HG02981 (cell line): ENCODE measurements around the gene TERT.

Experiments used
- ATAC-seq: cut with Tn5 transposase; IDR thresholded peaks from one replicate; pipeline ENCODE4 v1.9.1; 2021; ENCODE audit warnings: mild to moderate bottlenecking, moderate library complexity; ENCODE audit not compliant: unreplicated experiment

The TERT gene

DNA sequence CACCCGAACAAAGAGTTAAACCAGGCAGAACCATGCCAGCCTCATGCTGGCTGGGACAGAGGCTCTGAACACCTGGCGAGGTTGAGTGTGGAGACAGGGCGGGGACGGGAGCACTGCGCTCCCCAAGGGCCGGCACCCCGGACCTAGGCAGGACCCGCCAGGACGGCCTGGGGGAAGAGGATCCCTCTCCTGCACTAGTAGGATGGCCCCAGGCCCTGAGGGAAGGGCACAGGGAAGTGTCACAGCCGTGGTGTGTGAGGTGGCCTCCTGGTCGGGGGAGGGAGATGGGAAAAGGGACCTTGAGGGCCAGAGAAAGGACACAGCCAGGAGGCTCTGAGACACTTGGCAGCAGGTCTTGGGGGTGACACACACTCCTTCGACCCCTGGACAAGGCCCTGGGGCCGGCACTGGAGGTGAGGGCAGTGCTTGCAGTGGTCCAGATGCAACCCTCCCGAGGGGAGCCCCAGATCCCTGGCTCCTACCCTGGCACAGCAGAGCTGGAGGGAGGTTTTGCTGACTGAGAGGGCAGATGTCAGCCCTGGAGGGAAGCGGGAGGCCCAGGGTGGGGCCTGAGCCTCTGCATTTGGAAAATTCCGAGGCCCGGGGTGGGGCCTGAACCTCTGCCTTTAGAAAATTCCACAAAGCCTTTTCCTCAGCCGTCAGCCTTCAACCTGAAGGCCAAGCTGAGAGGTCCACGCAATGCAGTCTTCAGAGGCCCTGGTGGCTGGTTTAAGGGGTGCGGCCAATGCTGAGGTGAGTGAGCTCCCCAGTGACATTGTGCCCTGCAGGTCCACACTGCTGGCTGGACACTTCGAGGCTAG is 24.8 kb upstream of the TERT start:
- ATAC-seq = no peak

GRCh38 chr5:1318659-1319251 is 23.9 kb upstream of the TERT start:
- no peak for ATAC-seq

DNA sequence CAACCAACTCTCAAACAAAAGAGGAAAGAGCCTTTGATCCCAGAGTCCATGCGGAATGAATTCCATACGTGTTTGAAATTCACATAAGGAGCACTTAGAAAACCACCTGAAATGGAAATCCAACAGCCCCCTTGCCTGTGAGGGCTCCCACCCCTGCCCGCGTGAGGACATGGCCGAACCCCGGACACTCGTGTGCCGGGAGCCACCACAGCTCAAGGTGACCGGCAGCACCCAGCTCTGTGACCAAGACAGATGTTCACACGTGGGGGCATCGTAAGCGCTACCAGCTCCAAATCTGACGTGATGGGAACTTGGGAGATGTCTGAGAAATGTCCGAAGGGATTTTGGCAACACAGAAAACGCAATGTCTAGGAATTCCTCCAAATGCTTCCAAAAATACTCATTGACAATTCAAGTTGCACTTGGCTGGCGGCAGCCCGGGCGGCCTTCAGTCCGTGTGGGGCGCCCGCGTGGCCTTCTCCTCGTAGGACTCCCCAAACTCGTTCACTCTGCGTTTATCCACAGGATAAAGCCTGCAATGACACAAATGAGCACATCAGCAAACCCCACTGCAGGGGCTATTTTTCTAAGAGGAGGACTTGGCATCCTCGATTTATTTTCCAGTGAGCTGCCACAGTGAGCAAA is 23.2 kb upstream of the TERT start:
- ATAC-seq = no peak

DNA sequence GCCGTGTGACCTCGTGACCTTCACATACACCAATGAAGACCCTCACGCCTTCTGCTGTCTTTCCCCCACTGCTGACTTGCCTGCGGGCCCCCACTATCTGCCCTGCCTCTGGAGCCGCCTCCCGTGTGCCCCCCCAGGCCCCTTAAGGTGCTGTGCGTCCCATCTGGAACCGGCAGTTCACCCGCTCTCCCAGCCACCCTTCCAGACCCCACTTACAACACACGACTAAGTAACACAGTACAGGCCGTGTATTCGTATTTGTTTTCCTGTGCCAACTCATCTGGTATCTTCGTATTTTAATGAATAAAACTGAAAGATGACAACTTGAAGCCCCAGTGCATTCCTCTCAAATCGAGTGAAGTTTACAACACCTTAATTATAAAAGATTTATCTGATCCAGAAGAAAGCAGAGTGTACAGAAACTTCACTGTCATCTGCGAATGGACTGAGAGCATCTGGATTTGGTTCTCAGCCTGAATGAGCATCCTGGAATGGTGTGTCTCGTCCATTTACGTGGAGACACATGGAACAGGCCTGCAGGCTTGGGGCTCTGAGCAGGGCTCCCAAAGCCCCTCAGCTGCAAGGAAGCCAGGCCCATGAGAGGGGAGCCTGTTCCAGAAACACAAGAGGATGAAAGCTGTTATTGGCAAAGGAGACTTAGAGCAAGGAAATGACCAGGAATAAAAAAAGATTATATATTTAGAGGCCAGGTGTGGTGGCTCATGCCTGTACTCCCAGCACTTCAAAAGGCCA is 21.9 kb upstream of the TERT start:
- no peak for ATAC-seq

DNA sequence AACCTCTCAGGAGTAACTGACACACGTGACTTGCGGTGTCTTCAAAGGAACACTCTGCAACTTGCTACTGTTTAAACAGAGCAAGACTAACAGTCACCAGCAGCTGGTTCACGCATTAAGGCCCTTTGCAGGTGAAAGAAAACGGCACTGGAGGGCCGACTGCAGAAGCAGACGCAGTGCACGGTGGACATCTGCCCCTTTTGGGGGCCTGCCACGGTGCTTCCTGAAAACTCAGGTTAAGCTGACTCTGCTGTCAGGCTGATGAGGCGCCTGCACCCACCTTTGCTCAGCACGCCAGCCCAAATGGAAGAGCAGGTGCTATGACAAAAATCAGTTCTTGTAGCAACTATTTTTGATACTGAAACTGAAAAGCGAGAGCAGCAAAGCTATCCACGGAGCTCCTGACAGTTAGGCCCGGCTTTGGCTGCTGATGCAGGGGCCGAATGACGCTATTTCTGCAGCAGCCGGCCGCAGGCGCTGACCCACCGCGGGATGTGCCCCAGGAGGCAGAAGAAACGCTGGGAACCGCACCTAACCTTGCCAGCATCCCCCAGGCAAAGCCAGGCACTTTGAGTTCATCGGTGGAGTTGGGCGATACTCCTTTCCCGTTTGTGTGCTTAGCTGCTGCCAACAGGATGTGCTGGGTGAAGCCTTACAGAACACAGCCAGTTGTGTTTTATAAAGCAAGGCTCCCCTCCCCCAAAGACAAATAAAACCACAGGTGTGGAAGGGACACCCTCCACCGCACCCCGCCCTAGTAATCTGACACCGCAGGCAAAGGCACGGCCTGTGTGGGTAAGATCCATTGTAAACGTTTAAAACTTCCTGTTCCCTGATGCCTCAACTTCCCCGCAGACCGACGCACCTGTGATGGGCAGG is 21.1 kb upstream of the TERT start:
- peak; percentile 40 for ATAC-seq

DNA sequence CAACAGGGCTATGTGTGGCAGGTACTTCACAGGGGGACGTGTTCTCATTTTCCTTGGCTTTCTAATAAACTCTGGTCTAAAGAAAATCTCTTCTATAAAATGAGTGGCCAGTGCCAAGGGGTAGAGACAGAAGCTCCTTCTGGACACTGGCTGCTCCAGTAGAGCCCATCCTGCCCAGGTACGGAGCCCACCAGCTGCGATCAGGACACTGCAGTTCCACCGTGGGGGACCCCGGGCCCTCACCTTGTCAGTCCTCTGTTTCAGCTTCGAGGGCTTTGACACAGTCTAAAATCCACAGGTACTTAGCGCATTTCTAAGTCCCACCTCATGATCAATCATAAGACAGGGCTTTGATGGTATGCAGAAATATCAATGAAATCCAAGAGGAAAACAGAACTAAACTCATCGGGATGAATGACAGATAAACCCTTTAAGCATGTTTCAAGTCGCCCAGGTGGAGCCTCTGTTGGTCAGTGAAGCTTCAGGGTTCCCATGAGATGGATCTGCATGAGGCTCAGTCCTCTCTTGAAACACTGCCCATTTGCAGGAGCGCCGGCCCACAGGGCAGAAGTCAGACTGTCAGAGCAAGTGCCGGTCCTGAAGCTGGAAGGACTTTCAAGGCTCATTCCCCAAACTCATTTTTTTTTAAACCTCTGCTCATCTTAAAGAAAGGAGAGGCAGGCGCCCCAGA is 20.3 kb upstream of the TERT start:
- no peak for ATAC-seq

GRCh38 chr5:1314564-1314982 is 19.7 kb upstream of the TERT start:
- no peak for ATAC-seq

DNA sequence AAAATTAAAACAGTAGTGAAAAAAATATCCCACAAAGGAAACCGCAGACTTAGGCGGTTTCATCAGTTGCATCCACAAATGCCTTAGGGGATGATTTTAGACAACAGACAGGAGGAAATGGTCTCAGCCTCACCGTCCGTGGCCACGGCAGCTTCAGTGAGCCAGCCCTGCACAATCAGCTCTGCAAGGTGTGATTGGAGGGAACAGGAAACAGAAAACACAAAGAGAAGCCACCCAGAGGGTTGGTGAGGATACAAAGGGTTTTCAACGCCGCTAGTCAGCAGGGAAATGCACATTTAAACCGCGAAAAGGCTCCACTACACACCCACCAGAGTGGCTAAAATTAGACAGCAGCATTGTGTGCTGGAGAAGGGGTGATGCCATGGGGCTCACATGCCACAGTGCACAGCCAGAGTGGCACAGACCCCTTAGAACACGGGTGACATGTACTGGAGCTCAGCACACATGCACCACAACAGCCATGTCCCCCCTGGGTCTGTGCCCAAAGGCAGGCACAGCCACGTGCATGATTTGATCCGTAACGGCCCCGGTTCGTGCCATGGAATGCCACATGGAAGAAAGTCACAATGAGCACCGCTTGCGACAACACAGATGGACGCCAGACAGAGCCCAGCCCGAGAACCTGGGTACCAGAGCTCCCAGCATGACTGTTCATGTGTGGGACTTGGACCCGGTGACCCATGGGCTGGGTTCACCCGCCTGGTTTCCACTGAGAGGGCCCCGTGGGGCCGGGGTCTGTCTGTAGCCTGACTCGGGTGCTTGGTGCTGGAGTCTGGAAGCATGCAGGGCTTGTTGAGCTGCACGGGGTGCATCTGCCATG is 18.3 kb upstream of the TERT start:
- peak; percentile 72 for ATAC-seq

DNA sequence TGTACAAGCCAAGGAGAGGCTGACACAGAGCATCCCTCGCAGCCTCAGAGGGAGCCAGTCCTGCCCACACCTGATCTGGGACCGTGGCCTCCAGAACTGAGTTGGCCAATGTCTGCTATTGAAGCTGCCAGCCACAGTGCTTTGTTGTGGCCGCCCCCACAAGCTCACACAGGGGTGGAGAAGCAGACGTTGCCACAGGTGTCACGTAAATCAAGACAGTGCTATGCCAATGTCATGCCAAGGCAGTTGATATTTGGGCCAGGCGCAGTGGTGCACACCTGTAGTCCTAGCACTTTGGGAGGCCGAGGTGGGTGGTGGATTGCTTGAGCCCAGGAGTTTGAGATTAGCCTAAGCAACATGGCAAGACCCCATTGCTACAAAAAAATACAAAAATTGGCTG is 17.3 kb upstream of the TERT start:
- no peak for ATAC-seq

DNA sequence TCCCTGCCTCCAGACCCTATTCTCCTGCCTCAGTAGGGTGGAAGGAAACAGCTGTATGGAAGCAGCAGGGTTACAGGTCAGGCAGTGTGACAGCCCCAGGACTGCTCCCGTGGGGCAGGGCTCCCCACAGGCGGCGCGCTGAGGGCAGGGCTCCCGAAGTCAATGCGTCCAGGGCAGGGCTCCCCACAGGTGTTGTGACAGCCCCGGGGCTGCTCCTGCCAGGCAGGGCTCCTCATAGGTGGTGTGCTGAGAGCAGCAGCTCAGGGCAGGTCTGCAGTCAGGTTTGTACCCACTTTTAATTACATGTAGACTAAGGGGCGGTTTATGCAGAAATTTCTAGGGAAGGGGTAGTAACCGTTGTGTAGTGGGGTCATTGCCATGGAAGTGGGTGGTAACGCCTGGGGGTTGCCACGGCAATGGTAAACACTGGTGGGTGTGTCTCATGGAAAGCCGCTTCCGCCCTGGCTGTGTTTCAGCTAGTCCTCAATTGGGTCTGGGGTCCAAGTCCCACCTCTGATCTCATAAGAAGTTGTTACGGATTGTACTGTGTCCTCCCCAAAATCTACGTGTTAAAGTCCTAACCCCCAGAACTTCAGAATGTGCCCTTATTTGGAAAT is 16.7 kb upstream of the TERT start:
- no peak for ATAC-seq

DNA sequence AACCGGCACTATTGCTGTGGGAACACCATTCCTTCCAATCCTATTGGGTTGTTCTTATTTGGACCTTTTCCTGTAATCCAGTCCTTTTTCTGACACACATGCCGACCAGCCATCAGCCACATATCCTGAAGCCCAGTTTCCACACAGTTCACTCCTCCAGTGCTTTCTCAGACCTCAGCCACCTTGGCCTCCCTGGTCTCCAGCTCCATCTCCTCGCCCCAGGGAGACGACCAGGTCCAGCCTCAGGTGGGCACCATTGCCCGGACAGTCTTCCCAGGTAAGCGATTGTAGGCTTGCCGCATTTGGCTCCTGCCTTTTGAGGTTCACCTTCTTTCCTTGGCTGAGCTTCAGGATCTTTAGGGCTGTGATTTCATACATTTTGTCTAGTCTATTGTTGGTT is 15.2 kb upstream of the TERT start:
- ATAC-seq = no peak

DNA sequence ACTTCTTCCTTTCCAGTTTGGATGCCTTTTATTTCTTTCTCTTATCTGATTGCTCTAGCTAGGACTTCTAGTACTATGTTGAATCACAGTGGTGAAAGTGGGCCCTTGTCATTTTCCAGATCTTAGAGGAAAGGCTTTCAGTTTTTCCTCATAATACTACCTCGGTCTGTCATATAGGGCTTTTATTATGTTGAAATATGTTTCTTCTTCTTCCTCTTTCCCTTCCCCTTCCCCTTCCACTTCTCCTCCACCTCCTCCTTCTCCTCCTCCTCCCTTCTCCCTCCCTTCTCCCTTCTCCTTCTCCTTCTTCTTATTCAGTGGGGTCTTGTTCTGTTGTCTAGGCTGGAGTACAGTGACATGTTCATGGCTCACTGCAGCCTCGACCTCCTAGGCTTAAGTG is 9.2 kb upstream of the TERT start:
- no peak for ATAC-seq

GRCh38 chr5:1302258-1302657 is 7.4 kb upstream of the TERT start:
- no peak for ATAC-seq

DNA sequence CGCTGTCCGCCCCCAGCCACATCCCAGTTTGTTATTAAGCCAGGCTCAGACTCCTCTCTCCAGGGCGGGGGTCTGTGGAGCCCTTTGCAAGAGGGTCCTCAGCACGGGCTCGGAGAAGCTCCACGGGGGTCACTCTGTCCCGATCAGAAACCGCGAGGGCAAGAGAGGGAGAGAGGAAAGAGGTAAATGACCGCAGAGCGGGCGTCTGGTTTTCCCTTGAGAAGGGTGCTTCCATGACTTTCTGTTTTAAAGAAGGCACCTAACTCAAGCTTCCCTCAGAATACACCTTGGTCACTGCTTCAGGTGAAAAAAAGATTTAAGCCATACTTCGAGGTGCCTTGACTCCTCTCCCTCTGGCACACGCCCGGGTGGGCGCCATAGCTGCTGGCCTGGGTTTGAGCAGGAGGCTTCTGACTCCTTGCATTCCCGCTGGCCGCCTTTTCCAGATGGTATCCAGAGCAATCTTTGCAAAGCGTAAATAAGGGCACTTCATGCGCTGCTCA is 5.8 kb upstream of the TERT start:
- no peak for ATAC-seq

DNA sequence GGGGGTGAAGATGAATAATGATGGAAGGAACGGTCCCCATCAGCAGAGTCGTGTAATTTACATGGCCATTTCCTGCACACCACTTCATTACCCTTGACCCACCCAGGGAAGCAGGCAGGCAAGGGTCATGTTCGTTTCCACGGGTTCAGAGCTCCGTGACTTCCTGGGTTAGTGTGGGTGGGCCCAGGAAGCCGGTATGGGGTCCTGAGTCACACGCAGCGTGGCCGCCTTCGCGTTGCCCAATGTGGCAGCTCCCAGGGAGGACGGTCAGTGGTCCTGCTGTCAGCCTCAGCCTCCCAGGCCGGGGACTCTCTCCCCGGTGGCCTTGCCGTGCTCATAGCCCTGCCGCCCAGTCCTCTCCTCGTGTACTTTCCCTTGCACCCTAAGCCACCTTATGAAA is 5.1 kb upstream of the TERT start:
- no peak for ATAC-seq

DNA sequence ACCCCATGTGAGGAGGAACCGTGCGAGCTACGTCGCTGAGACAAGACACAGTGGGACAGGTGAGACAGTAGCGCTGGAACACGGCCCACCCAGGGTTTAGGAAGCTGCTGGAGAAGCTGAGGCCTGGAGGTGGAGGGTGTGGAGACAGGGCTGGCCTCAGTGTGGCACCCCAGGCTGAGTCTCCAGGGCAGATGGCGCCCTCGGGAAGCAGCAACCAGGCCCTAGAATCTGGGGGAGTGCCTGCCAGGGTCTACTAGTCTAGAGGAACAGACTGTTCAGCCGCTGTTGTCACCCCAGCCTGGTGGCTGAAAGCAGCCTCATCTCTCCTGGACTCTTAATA is 4.6 kb upstream of the TERT start:
- ATAC-seq = no peak

GRCh38 chr5:1298723-1299510 is 4.0 kb upstream of the TERT start:
- no peak for ATAC-seq

GRCh38 chr5:1298067-1298551 is 3.2 kb upstream of the TERT start:
- ATAC-seq = no peak
